OCI-LY1 (cell line): ENCODE data around the gene SFN.

Experiments
- H2AFZ ChIP-seq: fragments of 200-600 bp; sonication (generic), shearing (Covaris generic); 2 replicates; pipeline ENCODE4 v1.6.0; 2014; ENCODE audit warnings: antibody characterized with exemption, mild to moderate bottlenecking, low read length
- H3F3A ChIP-seq: fragments of 200-600 bp; sonication (generic), shearing (Covaris generic); 2 replicates; pipeline ENCODE4 v1.6.0; 2014; ENCODE audit warnings: mild to moderate bottlenecking, antibody characterized with exemption, low read length, moderate library complexity; ENCODE audit not compliant: insufficient read depth
- H3K27ac ChIP-seq: fragments of 200-600 bp; sonication (generic); 2 replicates; pipeline ENCODE4 v1.5.1; 2014; ENCODE audit warnings: low read length, mixed run types, mild to moderate bottlenecking, low read depth; ENCODE audit not compliant: poor library complexity, severe bottlenecking
- H3K27me3 ChIP-seq: fragments of 200-600 bp; sonication (generic); 2 replicates; pipeline ENCODE4 v1.6.0; 2014; ENCODE audit warnings: antibody characterized with exemption, mild to moderate bottlenecking, low read length, moderate library complexity; ENCODE audit not compliant: insufficient read depth
- H3K36me3 ChIP-seq: fragments of 200-600 bp; sonication (generic); 2 replicates; pipeline ENCODE4 v1.6.1; 2014; ENCODE audit warnings: mild to moderate bottlenecking, antibody characterized with exemption, low read length, moderate library complexity, mixed read lengths; ENCODE audit not compliant: insufficient read depth
- H3K4me1 ChIP-seq: fragments of 200-600 bp; sonication (generic); 2 replicates; pipeline ENCODE4 v1.5.1; 2014; ENCODE audit warnings: mild to moderate bottlenecking, low read length, moderate library complexity; ENCODE audit not compliant: insufficient read depth, severe bottlenecking
- H3K4me2 ChIP-seq: fragments of 200-600 bp; sonication (generic), shearing (Covaris generic); 2 replicates; pipeline ENCODE4 v1.6.1; 2014; ENCODE audit warnings: low read length
- H3K4me3 ChIP-seq: fragments of 200-600 bp; sonication (generic); 2 replicates; pipeline ENCODE4 v1.5.1; 2014; ENCODE audit warnings: low read length, low read depth, mild to moderate bottlenecking, mixed read lengths; ENCODE audit not compliant: poor library complexity, severe bottlenecking
- H3K79me2 ChIP-seq: fragments of 200-600 bp; shearing (Covaris generic); 2 replicates; pipeline ENCODE4 v1.6.1; 2016; ENCODE audit warnings: mixed run types, low read length, mixed read lengths; ENCODE audit not compliant: insufficient read depth
- H3K9ac ChIP-seq: fragments of 200-600 bp; sonication (generic), shearing (Covaris generic); 2 replicates; pipeline ENCODE4 v1.6.1; 2014; ENCODE audit warnings: mild to moderate bottlenecking, low read length, mixed read lengths
- H3K9me2 ChIP-seq: fragments of 200-600 bp; sonication (generic), shearing (Covaris generic); 2 replicates; pipeline ENCODE4 v1.6.1; 2014; ENCODE audit warnings: low read depth, mild to moderate bottlenecking, low read length, mixed read lengths
- H3K9me3 ChIP-seq: fragments of 200-600 bp; shearing (Covaris generic); 2 replicates; pipeline ENCODE4 v1.6.1; 2014; ENCODE audit warnings: low read length, mixed read lengths
- H4K20me1 ChIP-seq: fragments of 200-600 bp; sonication (generic), shearing (Covaris generic); 2 replicates; pipeline ENCODE4 v1.6.0; 2016; ENCODE audit warnings: mild to moderate bottlenecking, low read length; ENCODE audit not compliant: insufficient read depth
- CTCF ChIP-seq: fragments of 200-600 bp; sonication (generic), shearing (Covaris generic); IDR thresholded peaks from 2 replicates; pipeline ENCODE4 v1.5.1; 2017; ENCODE audit warnings: mild to moderate bottlenecking, antibody characterized with exemption, low read length, moderate library complexity, mixed read lengths
- EZH2 ChIP-seq: fragments of 200-600 bp; sonication (generic), shearing (Covaris generic); IDR thresholded peaks from 2 replicates; pipeline ENCODE4 v1.8.0; 2017; ENCODE audit warnings: borderline replicate concordance, mixed run types, mild to moderate bottlenecking, antibody characterized with exemption, low read length, moderate library complexity, mixed read lengths

Gene SFN

GRCh38 chr1:26907071-26907917, 44.3 kb downstream of the SFN start:
- H2AFZ ChIP-seq, result no peak overlapping the region
- no peaks in the 10 kb centered on the region for H3K36me3 ChIP-seq
- no peak for TF ChIP-seq EZH2
- no peak for TF ChIP-seq CTCF
- H3K4me3 ChIP-seq, result no peak overlapping the region
- H3K9me3 ChIP-seq, result no peaks in the 10 kb centered on the region
- no peak overlapping the region for H3K9ac ChIP-seq
- H3K79me2 ChIP-seq, result no peaks in the 10 kb centered on the region
- H3K4me2 ChIP-seq, result no peak overlapping the region
- H3F3A ChIP-seq, result no peaks in the 10 kb centered on the region
- peaks cover 3% of the 10 kb centered on the region; the same call in 1 of the 2 replicates for H3K27me3 ChIP-seq
- H4K20me1 ChIP-seq, result no peaks in the 10 kb centered on the region
- H3K27ac ChIP-seq, result no peak overlapping the region
- no peaks in the 10 kb centered on the region for H3K9me2 ChIP-seq
- no peaks in the 10 kb centered on the region for H3K4me1 ChIP-seq

- Histone ChIP-seq H3K9me3 (no peaks in the 10 kb centered on the region), H3F3A (no peaks in the 10 kb centered on the region), H3K36me3 (no peaks in the 10 kb centered on the region), H3K9me2 (no peaks in the 10 kb centered on the region), H3K9ac (no peak overlapping the region), H3K4me2 (no peak overlapping the region), H3K27me3 (peaks cover 3% of the 10 kb centered on the region; the same call in 1 of the 2 replicates), H2AFZ (no peak overlapping the region), H3K4me1 (no peaks in the 10 kb centered on the region), H4K20me1 (no peaks in the 10 kb centered on the region), H3K27ac (no peak overlapping the region), H3K79me2 (no peaks in the 10 kb centered on the region), H3K4me3 (no peak overlapping the region)
- TF ChIP-seq CTCF (no peak), EZH2 (no peak)
These were observed 47.0 kb downstream of the SFN start for GRCh38 chr1:26909951-26910342.

- no peak overlapping the region for H3K9ac ChIP-seq
These were observed 47.6 kb downstream of the SFN start for GRCh38 chr1:26910343-26911160.

More at GRCh38 chr1:26910343-26911160, 47.6 kb downstream of the SFN start:
- Histone ChIP-seq H4K20me1 (no peaks in the 10 kb centered on the region), H3K36me3 (no peaks in the 10 kb centered on the region), H3K9me2 (no peaks in the 10 kb centered on the region), H3K79me2 (no peaks in the 10 kb centered on the region), H2AFZ (no peak overlapping the region), H3K4me2 (no peak overlapping the region), H3K27me3 (peaks cover 3% of the 10 kb centered on the region; the same call in 1 of the 2 replicates), H3K4me3 (no peak overlapping the region), H3K4me1 (no peaks in the 10 kb centered on the region), H3K27ac (no peak overlapping the region), H3K9me3 (no peaks in the 10 kb centered on the region), H3F3A (no peaks in the 10 kb centered on the region)
- no peak for TF ChIP-seq EZH2
- TF ChIP-seq CTCF, result no peak
